Measurements from ENCODE around the gene HAGH.

DNA sequence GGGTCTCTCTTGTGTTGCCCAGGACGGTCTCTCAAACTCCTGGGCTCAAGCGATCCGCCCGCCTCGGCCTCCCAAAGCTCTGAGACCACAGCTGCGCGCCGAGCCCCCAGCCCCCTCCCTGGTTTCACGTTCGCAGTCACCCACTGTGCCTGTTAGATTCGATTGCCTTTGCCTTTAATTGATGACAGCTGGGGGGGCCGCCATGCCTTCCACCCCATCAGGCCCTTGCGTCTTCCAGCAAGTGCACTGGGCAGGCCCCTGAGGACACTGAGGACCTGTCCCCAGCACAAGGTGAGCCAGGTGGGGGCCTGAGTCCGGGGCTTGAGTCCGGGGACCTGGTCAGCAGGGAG is 36.4 kb downstream of the HAGH start:
- TF ChIP-seq, protein P1, sequence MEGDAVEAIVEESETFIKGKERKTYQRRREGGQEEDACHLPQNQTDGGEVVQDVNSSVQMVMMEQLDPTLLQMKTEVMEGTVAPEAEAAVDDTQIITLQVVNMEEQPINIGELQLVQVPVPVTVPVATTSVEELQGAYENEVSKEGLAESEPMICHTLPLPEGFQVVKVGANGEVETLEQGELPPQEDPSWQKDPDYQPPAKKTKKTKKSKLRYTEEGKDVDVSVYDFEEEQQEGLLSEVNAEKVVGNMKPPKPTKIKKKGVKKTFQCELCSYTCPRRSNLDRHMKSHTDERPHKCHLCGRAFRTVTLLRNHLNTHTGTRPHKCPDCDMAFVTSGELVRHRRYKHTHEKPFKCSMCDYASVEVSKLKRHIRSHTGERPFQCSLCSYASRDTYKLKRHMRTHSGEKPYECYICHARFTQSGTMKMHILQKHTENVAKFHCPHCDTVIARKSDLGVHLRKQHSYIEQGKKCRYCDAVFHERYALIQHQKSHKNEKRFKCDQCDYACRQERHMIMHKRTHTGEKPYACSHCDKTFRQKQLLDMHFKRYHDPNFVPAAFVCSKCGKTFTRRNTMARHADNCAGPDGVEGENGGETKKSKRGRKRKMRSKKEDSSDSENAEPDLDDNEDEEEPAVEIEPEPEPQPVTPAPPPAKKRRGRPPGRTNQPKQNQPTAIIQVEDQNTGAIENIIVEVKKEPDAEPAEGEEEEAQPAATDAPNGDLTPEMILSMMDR (IDR thresholded peaks at IDR 0.05) = no peak
- TF ChIP-seq, protein P2, sequence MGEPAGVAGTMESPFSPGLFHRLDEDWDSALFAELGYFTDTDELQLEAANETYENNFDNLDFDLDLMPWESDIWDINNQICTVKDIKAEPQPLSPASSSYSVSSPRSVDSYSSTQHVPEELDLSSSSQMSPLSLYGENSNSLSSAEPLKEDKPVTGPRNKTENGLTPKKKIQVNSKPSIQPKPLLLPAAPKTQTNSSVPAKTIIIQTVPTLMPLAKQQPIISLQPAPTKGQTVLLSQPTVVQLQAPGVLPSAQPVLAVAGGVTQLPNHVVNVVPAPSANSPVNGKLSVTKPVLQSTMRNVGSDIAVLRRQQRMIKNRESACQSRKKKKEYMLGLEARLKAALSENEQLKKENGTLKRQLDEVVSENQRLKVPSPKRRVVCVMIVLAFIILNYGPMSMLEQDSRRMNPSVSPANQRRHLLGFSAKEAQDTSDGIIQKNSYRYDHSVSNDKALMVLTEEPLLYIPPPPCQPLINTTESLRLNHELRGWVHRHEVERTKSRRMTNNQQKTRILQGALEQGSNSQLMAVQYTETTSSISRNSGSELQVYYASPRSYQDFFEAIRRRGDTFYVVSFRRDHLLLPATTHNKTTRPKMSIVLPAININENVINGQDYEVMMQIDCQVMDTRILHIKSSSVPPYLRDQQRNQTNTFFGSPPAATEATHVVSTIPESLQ (CRISPR knock-in tag; IDR thresholded peaks at IDR 0.05) = no peak
- TF ChIP-seq ZNF425 (CRISPR knock-in tag; conservative IDR thresholded peaks at IDR 0.05) = no peak
- TF ChIP-seq SP1 (CRISPR knock-in tag; conservative IDR thresholded peaks at IDR 0.05) = no peak
- no peak for TF ChIP-seq IRF1 (CRISPR knock-in tag; IDR thresholded peaks at IDR 0.05)

All from WTC11 (cell line).